Natural killer cell (primary cell): Measurements from ENCODE around the gene NME7. TPM values are rescaled to one million over a fixed set of nuclear protein-coding genes. Genes with fewer than 3 reads are reported as not detected.

ENCODE experiments used
- ATAC-seq, 3 donors: fragments of 150-1000 bp in 2 of 3; fragments of 200-7000 bp in 1 of 3; cut with Tn5 transposase; 1 replicate in 1 of 3; 2 replicates in 2 of 3; pipeline ENCODE4 v1.10.0; 2021; ENCODE audit warnings: mild to moderate bottlenecking in 2 of 3, moderate library complexity in 2 of 3
- DNase-seq, 2 donors: peaks; one replicate each; pipeline versions ENCODE4 v3.0.0 to v3.0.0-alpha.2; 2013 to 2021; ENCODE audit warnings: mixed read lengths in 1 of 2
- H3K27ac ChIP-seq: one replicate; pipeline ENCODE4 v1.5.1; 2013; ENCODE audit warnings: mild to moderate bottlenecking, low read length
- H3K27me3 ChIP-seq: one replicate; pipeline ENCODE4 v1.6.1; 2013; ENCODE audit warnings: low read length; ENCODE audit not compliant: control insufficient read depth, insufficient read depth
- H3K36me3 ChIP-seq: one replicate; pipeline ENCODE4 v1.6.1; 2013; ENCODE audit warnings: low read length; ENCODE audit not compliant: control insufficient read depth, insufficient read depth
- H3K4me1 ChIP-seq: one replicate; pipeline ENCODE4 v1.6.1; 2013; ENCODE audit warnings: low read length; ENCODE audit not compliant: control insufficient read depth, insufficient read depth
- H3K4me3 ChIP-seq: one replicate; pipeline ENCODE4 v1.5.1; 2013; ENCODE audit warnings: low read length
- H3K9me3 ChIP-seq: one replicate; pipeline ENCODE4 v1.6.1; 2013; ENCODE audit warnings: low read length; ENCODE audit not compliant: control insufficient read depth, insufficient read depth
- H3K27ac Mint-ChIP-seq, 2 donors: one replicate each; pipeline ENCODE4 v1.8.0; 2022; ENCODE audit warnings: mild to moderate bottlenecking in 2 of 2, mixed read lengths in 2 of 2, moderate library complexity in 1 of 2
- H3K27me3 Mint-ChIP-seq, 2 donors: one replicate each; pipeline ENCODE4 v1.8.0; 2022; ENCODE audit warnings: low read depth in 2 of 2, mixed read lengths in 2 of 2
- H3K36me3 Mint-ChIP-seq: one replicate; pipeline ENCODE4 v1.8.0; 2022; ENCODE audit warnings: mixed read lengths
- H3K4me1 Mint-ChIP-seq, 2 donors: one replicate each; pipeline ENCODE4 v1.8.0; 2022; ENCODE audit warnings: mixed read lengths in 2 of 2
- H3K4me3 Mint-ChIP-seq: one replicate; pipeline ENCODE4 v1.8.0; 2022; ENCODE audit warnings: mild to moderate bottlenecking, moderate library complexity, mixed read lengths
- H3K9me3 Mint-ChIP-seq, 2 donors: one replicate each; pipeline ENCODE4 v1.8.0; 2022; ENCODE audit warnings: mixed read lengths in 2 of 2
- WGBS: methylation state at CpG from one replicate; pipeline ENCODE4 v1.1.7; 2013; ENCODE audit warnings: missing lambda C conversion rate; ENCODE audit not compliant: insufficient coverage; 5-methylcytosine and 5-hydroxymethylcytosine counted together
- intact Hi-C: fragments of 100-400 bp; cut with micrococcal nuclease; formaldehyde crosslinking; loops from one replicate; pipeline ENCODE4 v1.14.2; 2022
- total RNA-seq, 4 donors: library from RNA; stranded (reverse); fragments of 120-200 nt in 1 of 4; gene quantifications; one replicate each; pipeline versions ENCODE4 v1.2.3 to v1.2.4, GENCODE V29; 2013 to 2022
- TF ChIP-seq, protein P1 (sequence below): fragments of 200-600 bp; IDR thresholded peaks from one replicate; pipeline ENCODE4 v1.8.0; 2022; ENCODE audit warnings: antibody characterized with exemption

NME7 gene
- total RNA-seq, 3 donors from 2014 or later (not counting 1 experiment from before 2014, with no cell fraction given), result 5.2 to 9.9 (median 9.8) TPM

DNA sequence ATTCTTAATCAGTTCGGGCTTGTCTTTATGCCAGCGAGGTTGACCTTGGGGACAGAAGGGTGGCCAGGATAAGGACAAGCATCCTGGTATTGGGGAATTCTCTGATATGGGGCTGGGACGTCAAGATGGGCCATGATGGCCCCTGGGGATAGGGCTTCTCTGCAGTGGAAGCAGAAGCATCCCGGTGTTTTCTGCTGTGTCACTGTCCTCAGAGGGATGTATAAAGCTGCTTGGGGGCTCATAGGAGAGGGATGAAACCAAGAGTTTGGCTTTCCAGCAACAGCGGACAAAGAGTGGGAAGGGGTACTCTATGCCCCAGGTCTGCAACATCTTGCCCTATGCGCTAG is 262.5 kb downstream of the NME7 start:
- Mint-ChIP-seq H3K27me3 (peaks cover 10% of the 10 kb centered on the region in 2 donors), H3K4me1 (peaks cover 30 to 42% of the 10 kb centered on the region in 2 donors), H3K4me3 (peak overlapping the region; percentile 90), H3K36me3 (no peaks in the 10 kb centered on the region), H3K27ac (peak overlapping the region in 1 of 2 donors; percentile 69), H3K9me3 (no peaks in the 10 kb centered on the region)
- no peak for ATAC-seq
- Histone ChIP-seq H3K9me3 (no peaks in the 10 kb centered on the region), H3K36me3 (no peaks in the 10 kb centered on the region), H3K27me3 (peaks cover 2% of the 10 kb centered on the region), H3K4me3 (no peak overlapping the region), H3K4me1 (peaks cover 39% of the 10 kb centered on the region), H3K27ac (no peak overlapping the region)
- TF ChIP-seq, protein P1, sequence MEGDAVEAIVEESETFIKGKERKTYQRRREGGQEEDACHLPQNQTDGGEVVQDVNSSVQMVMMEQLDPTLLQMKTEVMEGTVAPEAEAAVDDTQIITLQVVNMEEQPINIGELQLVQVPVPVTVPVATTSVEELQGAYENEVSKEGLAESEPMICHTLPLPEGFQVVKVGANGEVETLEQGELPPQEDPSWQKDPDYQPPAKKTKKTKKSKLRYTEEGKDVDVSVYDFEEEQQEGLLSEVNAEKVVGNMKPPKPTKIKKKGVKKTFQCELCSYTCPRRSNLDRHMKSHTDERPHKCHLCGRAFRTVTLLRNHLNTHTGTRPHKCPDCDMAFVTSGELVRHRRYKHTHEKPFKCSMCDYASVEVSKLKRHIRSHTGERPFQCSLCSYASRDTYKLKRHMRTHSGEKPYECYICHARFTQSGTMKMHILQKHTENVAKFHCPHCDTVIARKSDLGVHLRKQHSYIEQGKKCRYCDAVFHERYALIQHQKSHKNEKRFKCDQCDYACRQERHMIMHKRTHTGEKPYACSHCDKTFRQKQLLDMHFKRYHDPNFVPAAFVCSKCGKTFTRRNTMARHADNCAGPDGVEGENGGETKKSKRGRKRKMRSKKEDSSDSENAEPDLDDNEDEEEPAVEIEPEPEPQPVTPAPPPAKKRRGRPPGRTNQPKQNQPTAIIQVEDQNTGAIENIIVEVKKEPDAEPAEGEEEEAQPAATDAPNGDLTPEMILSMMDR, result no peak
- intact Hi-C loops, result loop anchor here (10.0 kb wide), 1 partner anchor 260 kb away; the partner anchor contains the start of genes BLZF1 and NME7
- WGBS, result 66% methylated on average over 6 of the region's 6 CpGs
- DNase-seq, result no peak

DNA sequence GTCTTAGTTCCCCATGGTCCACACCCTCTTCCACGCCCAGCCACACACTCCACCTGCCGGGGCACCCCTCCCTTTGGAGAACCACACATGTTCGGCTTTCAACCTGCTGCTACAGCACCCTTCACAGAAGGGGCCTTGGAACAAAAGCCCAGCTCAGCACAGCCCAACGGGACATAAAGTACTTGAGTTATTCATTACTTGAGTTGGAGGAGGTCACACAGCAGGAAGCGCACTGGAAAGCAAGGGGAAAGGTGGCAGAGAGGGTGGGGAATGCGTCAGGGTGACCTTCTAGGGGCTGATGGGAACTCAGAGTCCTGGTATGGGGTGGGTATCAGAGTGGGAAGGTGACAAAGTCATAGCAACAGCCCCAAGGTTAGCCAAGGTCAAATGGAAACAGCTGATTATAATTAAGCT is 264.1 kb downstream of the NME7 start:
- H3K4me1 Mint-ChIP-seq, result peaks cover 17 to 33% of the 10 kb centered on the region in 2 donors

DNA sequence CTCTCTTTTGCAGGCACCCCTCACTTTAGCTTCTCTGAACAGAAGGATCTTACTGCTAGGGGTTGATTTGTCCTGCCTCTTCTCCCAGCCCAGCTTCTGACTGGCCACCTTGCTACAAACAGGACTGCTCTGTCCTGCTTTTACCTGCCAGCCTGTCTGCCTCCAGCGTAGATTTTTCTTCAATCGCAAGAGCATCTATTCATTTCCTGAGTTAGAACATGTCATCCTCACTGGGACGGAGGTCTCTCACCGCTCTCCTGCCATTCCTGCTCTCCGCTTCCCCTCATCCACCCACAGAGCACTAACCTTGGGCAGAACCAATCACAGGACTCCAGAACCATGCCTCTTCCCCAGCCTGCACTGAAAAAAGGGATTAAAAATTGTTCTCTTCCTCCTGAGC is 264.6 kb downstream of the NME7 start:
- no peak for DNase-seq
- no peak overlapping the region for H3K4me3 ChIP-seq
- H3K36me3 ChIP-seq, result no peaks in the 10 kb centered on the region
- no peak for ATAC-seq
- H3K9me3 ChIP-seq, result no peaks in the 10 kb centered on the region
- Mint-ChIP-seq H3K4me1 (peaks cover 12 to 29% of the 10 kb centered on the region in 2 donors), H3K27ac (no peak overlapping the region), H3K9me3 (no peaks in the 10 kb centered on the region), H3K4me3 (no peak overlapping the region), H3K36me3 (no peaks in the 10 kb centered on the region), H3K27me3 (peaks cover 10% of the 10 kb centered on the region in 2 donors)
- H3K27me3 ChIP-seq, result peaks cover 2% of the 10 kb centered on the region
- intact Hi-C loops, result loop anchor here (10.0 kb wide), 1 partner anchor 262 kb away; the partner anchor contains the start of genes BLZF1 and NME7
- TF ChIP-seq, protein P1, result no peak
- 98% methylated on average over 5 of the region's 5 CpGs for WGBS
- no peak overlapping the region for H3K27ac ChIP-seq
- H3K4me1 ChIP-seq, result peaks cover 20% of the 10 kb centered on the region

More for the DNA sequence above, 264.1 kb downstream of the NME7 start:
- H3K4me1 ChIP-seq, result peaks cover 23% of the 10 kb centered on the region
- H3K27me3 Mint-ChIP-seq, result peaks cover 10% of the 10 kb centered on the region in 2 donors
- H3K27me3 ChIP-seq, result peaks cover 2% of the 10 kb centered on the region
- 80% methylated on average over 6 of the region's 6 CpGs for WGBS
- no peak overlapping the region for H3K4me3 Mint-ChIP-seq
- TF ChIP-seq, protein P1, result no peak
- intact Hi-C loops, result loop anchor here (10.0 kb wide), 1 partner anchor 261 kb away; the partner anchor contains the start of genes BLZF1 and NME7
- no peaks in the 10 kb centered on the region for H3K9me3 ChIP-seq
- DNase-seq (no peak), ATAC-seq (no peak)
- no peaks in the 10 kb centered on the region for H3K36me3 ChIP-seq
- H3K9me3 Mint-ChIP-seq, result no peaks in the 10 kb centered on the region
- no peak overlapping the region for H3K27ac ChIP-seq
- no peaks in the 10 kb centered on the region for H3K36me3 Mint-ChIP-seq
- H3K4me3 ChIP-seq, result no peak overlapping the region
- H3K27ac Mint-ChIP-seq, result no peak overlapping the region

DNA sequence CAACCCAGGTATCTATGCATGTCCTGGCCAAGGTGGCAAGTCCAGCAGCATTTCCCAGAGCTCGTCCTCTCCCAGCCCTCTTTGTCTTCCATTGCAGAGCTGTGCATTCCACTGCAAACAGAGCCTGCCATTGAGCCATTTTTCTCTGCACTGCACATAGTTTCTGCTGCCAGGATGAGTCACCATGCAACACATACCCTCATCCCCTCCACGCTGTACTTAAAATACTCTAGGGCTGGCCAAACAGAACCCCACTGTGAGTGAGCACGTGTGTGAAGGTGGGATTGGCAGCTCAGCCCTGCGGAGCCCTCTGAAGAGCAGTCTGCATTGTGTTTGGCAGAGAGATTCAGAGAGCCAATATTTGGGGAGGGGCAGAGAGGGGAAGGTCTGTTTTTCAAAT is 265.0 kb downstream of the NME7 start:
- Mint-ChIP-seq H3K27me3 (peaks cover 10% of the 10 kb centered on the region in 2 donors), H3K27ac (no peak overlapping the region), H3K9me3 (no peaks in the 10 kb centered on the region), H3K4me1 (peaks cover 8 to 25% of the 10 kb centered on the region in 2 donors), H3K4me3 (no peak overlapping the region), H3K36me3 (no peaks in the 10 kb centered on the region)
- peaks cover 2% of the 10 kb centered on the region for H3K27me3 ChIP-seq
- TF ChIP-seq, protein P1, result no peak
- peaks cover 17% of the 10 kb centered on the region for H3K4me1 ChIP-seq
- no peak overlapping the region for H3K4me3 ChIP-seq
- DNase-seq (no peak), ATAC-seq (no peak)
- intact Hi-C loops, result loop anchor here (10.0 kb wide), 1 partner anchor 262 kb away; the partner anchor contains the start of genes BLZF1 and NME7
- 91% methylated on average over 4 of the region's 4 CpGs for WGBS
- H3K9me3 ChIP-seq, result no peaks in the 10 kb centered on the region
- H3K36me3 ChIP-seq, result no peaks in the 10 kb centered on the region
- no peak overlapping the region for H3K27ac ChIP-seq
